Natural killer cell (primary cell): Measurements from ENCODE around the gene FAM98C. TPM values are rescaled to one million over a fixed set of nuclear protein-coding genes. Genes with fewer than 3 reads are reported as not detected.

ENCODE experiments used
- ATAC-seq, 3 donors: fragments of 150-1000 bp in 2 of 3; fragments of 200-7000 bp in 1 of 3; cut with Tn5 transposase; 1 replicate in 1 of 3; 2 replicates in 2 of 3; pipeline ENCODE4 v1.10.0; 2021; ENCODE audit warnings: mild to moderate bottlenecking in 2 of 3, moderate library complexity in 2 of 3
- DNase-seq, 2 donors: peaks; one replicate each; pipeline versions ENCODE4 v3.0.0 to v3.0.0-alpha.2; 2013 to 2021; ENCODE audit warnings: mixed read lengths in 1 of 2
- H3K27ac ChIP-seq: one replicate; pipeline ENCODE4 v1.5.1; 2013; ENCODE audit warnings: mild to moderate bottlenecking, low read length
- H3K27me3 ChIP-seq: one replicate; pipeline ENCODE4 v1.6.1; 2013; ENCODE audit warnings: low read length; ENCODE audit not compliant: control insufficient read depth, insufficient read depth
- H3K36me3 ChIP-seq: one replicate; pipeline ENCODE4 v1.6.1; 2013; ENCODE audit warnings: low read length; ENCODE audit not compliant: control insufficient read depth, insufficient read depth
- H3K4me1 ChIP-seq: one replicate; pipeline ENCODE4 v1.6.1; 2013; ENCODE audit warnings: low read length; ENCODE audit not compliant: control insufficient read depth, insufficient read depth
- H3K4me3 ChIP-seq: one replicate; pipeline ENCODE4 v1.5.1; 2013; ENCODE audit warnings: low read length
- H3K9me3 ChIP-seq: one replicate; pipeline ENCODE4 v1.6.1; 2013; ENCODE audit warnings: low read length; ENCODE audit not compliant: control insufficient read depth, insufficient read depth
- H3K27ac Mint-ChIP-seq, 2 donors: one replicate each; pipeline ENCODE4 v1.8.0; 2022; ENCODE audit warnings: mild to moderate bottlenecking in 2 of 2, mixed read lengths in 2 of 2, moderate library complexity in 1 of 2
- H3K27me3 Mint-ChIP-seq, 2 donors: one replicate each; pipeline ENCODE4 v1.8.0; 2022; ENCODE audit warnings: low read depth in 2 of 2, mixed read lengths in 2 of 2
- H3K36me3 Mint-ChIP-seq: one replicate; pipeline ENCODE4 v1.8.0; 2022; ENCODE audit warnings: mixed read lengths
- H3K4me1 Mint-ChIP-seq, 2 donors: one replicate each; pipeline ENCODE4 v1.8.0; 2022; ENCODE audit warnings: mixed read lengths in 2 of 2
- H3K4me3 Mint-ChIP-seq: one replicate; pipeline ENCODE4 v1.8.0; 2022; ENCODE audit warnings: mild to moderate bottlenecking, moderate library complexity, mixed read lengths
- H3K9me3 Mint-ChIP-seq, 2 donors: one replicate each; pipeline ENCODE4 v1.8.0; 2022; ENCODE audit warnings: mixed read lengths in 2 of 2
- CTCF ChIP-seq: fragments of 200-600 bp; IDR thresholded peaks from one replicate; pipeline ENCODE4 v1.8.0; 2022; ENCODE audit warnings: antibody characterized with exemption
- WGBS: methylation state at CpG from one replicate; pipeline ENCODE4 v1.1.7; 2013; ENCODE audit warnings: missing lambda C conversion rate; ENCODE audit not compliant: insufficient coverage; 5-methylcytosine and 5-hydroxymethylcytosine counted together
- intact Hi-C: fragments of 100-400 bp; cut with micrococcal nuclease; formaldehyde crosslinking; loops from one replicate; pipeline ENCODE4 v1.14.2; 2022
- total RNA-seq, 4 donors: library from RNA; stranded (reverse); fragments of 120-200 nt in 1 of 4; gene quantifications; one replicate each; pipeline versions ENCODE4 v1.2.3 to v1.2.4, GENCODE V29; 2013 to 2022

FAM98C gene
- total RNA-seq, 3 donors from 2014 or later (not counting 1 experiment from before 2014, with no cell fraction given): 36.9 to 42.1 (median 41.6) TPM

GRCh38 chr19:38374332-38375097 is 28.4 kb upstream of the FAM98C start, which contains the start of gene PSMD8:
Gene PSMD8, plus strand, starts transcription at chr19:38374571. Its CDS starts 31 bp downstream, at chr19:38374602.
- Histone ChIP-seq H3K4me1 (peaks cover 26% of the 10 kb centered on the region), H3K4me3 (peak within 1 kb of the TSS; percentile 68), H3K36me3 (peaks cover 8% of the 10 kb centered on the region), H3K9me3 (no peaks in the 10 kb centered on the region), H3K27ac (peak within 1 kb of the TSS; percentile 91), H3K27me3 (no peaks in the 10 kb centered on the region)
- DNase-seq (peak; percentile 97 to 99), ATAC-seq (peak; percentile 95 to 99 (median 96))
- Mint-ChIP-seq H3K4me1 (peaks cover 25 to 33% of the 10 kb centered on the region in 2 donors), H3K9me3 (no peaks in the 10 kb centered on the region), H3K4me3 (peak within 1 kb of the TSS; percentile 100), H3K27me3 (peaks cover 0 to 4% of the 10 kb centered on the region in 2 donors), H3K36me3 (no peaks in the 10 kb centered on the region), H3K27ac (peak within 1 kb of the TSS; percentile 99 to 100)
- intact Hi-C loops: loop anchor here (1.0 to 2.0 kb wide), 5 partner anchors 14 to 467 kb away; partner anchors contain the start of genes CATSPERG, FAM98C, GGN and SIPA1L3
- no peak for TF ChIP-seq CTCF
- WGBS: under 1% methylated on average over 65 of the region's 65 CpGs

DNA sequence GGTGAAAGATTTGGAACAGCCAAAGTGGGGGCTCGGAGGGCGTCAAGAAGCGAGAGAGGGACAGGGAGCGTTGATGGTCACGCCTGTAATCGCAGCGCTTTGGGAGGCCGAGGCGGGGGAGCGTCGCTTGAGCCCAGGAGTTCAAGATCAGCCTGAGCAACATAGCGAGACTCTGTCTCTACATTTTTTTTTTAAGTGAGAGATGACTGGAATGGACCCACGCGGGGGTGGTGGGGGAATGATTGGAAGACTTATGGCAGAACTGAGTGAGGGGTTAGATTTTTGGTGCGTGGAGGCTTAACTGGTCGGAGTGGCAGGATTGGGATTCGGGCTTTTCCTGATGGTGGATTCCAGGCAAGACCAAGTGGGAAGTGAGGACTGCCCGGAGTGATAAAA is 27.8 kb upstream of the FAM98C start:
- 3% methylated on average over 18 of the region's 18 CpGs for WGBS
- Mint-ChIP-seq H3K4me3 (peak overlapping the region; percentile 100), H3K36me3 (no peaks in the 10 kb centered on the region), H3K27ac (peak overlapping the region; percentile 99 to 100), H3K9me3 (no peaks in the 10 kb centered on the region), H3K27me3 (peaks cover 0 to 4% of the 10 kb centered on the region in 2 donors), H3K4me1 (peaks cover 25 to 33% of the 10 kb centered on the region in 2 donors)
- H3K9me3 ChIP-seq: no peaks in the 10 kb centered on the region
- DNase-seq (no peak), ATAC-seq (no peak)
- intact Hi-C loops: loop anchor here (2.0 kb wide), 2 partner anchors 14 to 28 kb away; partner anchors contain the start of genes FAM98C, GGN and SPRED3
- peak overlapping the region; percentile 68 for H3K4me3 ChIP-seq
- H3K27me3 ChIP-seq: no peaks in the 10 kb centered on the region
- H3K27ac ChIP-seq: peak overlapping the region; percentile 83
- peaks cover 26% of the 10 kb centered on the region for H3K4me1 ChIP-seq
- peaks cover 10% of the 10 kb centered on the region for H3K36me3 ChIP-seq
- no peak for TF ChIP-seq CTCF

DNA sequence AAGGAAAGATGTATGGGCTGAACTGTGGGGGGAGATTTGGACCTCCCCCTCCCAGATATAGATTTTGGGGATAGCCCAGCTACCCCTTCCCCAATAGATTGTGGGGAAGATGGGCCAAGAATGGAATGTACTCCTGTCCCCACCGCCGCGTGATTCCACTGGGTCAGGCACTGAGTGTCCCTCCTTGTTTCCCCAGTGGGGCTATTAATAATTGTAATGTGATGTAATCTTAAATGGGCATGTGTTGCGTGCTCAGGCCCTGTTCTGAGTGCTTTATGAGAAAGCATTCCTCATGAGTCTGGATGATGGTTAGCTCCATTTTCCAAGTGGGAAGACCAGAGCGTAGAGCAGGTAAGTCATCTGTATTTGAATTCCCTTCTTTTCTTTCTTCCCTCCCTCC is 27.1 kb upstream of the FAM98C start:
- Histone ChIP-seq H3K9me3 (no peaks in the 10 kb centered on the region), H3K4me1 (peaks cover 26% of the 10 kb centered on the region), H3K36me3 (peaks cover 12% of the 10 kb centered on the region), H3K4me3 (no peak overlapping the region), H3K27me3 (no peaks in the 10 kb centered on the region), H3K27ac (no peak overlapping the region)
- H3K4me1 Mint-ChIP-seq: peaks cover 25 to 33% of the 10 kb centered on the region in 2 donors
- H3K27me3 Mint-ChIP-seq: no peaks in the 10 kb centered on the region
- intact Hi-C loops: loop anchor here (2.0 kb wide), 2 partner anchors 13 to 27 kb away; partner anchors contain the start of genes FAM98C, GGN and SPRED3
- ATAC-seq: no peak
- peak overlapping the region; percentile 100 for H3K4me3 Mint-ChIP-seq
- peak overlapping the region; percentile 99 to 100 for H3K27ac Mint-ChIP-seq
- WGBS: 93% methylated on average over 5 of the region's 5 CpGs
- no peak for TF ChIP-seq CTCF
- no peaks in the 10 kb centered on the region for H3K36me3 Mint-ChIP-seq
- no peaks in the 10 kb centered on the region for H3K9me3 Mint-ChIP-seq
- DNase-seq: no peak
